Retinal pigment epithelial cell (primary cell): ENCODE data around the gene TNS4.

Source experiments
- DNase-seq: peaks from one replicate; pipeline ENCODE4 v3.0.0-alpha.2; 2010; ENCODE audit warnings: low read depth
- H3K4me3 ChIP-seq: 2 replicates; pipeline ENCODE4 v1.5.1; 2011; ENCODE audit warnings: mild to moderate bottlenecking, low read length, control low read depth, moderate library complexity
- TF ChIP-seq, protein P1 (sequence below): conservative IDR thresholded peaks from 2 replicates; pipeline ENCODE4 v1.5.1; 2011; ENCODE audit warnings: low read depth, low read length, control low read depth, inconsistent platforms

The TNS4 gene

GRCh38 chr17:40545660-40546059 lies 44.2 kb upstream of the TNS4 start:
- TF ChIP-seq, protein P1, sequence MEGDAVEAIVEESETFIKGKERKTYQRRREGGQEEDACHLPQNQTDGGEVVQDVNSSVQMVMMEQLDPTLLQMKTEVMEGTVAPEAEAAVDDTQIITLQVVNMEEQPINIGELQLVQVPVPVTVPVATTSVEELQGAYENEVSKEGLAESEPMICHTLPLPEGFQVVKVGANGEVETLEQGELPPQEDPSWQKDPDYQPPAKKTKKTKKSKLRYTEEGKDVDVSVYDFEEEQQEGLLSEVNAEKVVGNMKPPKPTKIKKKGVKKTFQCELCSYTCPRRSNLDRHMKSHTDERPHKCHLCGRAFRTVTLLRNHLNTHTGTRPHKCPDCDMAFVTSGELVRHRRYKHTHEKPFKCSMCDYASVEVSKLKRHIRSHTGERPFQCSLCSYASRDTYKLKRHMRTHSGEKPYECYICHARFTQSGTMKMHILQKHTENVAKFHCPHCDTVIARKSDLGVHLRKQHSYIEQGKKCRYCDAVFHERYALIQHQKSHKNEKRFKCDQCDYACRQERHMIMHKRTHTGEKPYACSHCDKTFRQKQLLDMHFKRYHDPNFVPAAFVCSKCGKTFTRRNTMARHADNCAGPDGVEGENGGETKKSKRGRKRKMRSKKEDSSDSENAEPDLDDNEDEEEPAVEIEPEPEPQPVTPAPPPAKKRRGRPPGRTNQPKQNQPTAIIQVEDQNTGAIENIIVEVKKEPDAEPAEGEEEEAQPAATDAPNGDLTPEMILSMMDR = no peak
- DNase-seq = no peak

GRCh38 chr17:40542558-40543411 lies 41.4 kb upstream of the TNS4 start:
- DNase-seq = no peak
- H3K4me3 ChIP-seq = no peak overlapping the region
- TF ChIP-seq, protein P1 = no peak

More at GRCh38 chr17:40545660-40546059, 44.2 kb upstream of the TNS4 start:
- H3K4me3 ChIP-seq = no peak overlapping the region

- H3K4me3 ChIP-seq = no peak overlapping the region
- no peak for DNase-seq
Measured at GRCh38 chr17:40541873-40542557, 40.6 kb upstream of the TNS4 start.

GRCh38 chr17:40541060-40541872 lies 39.8 kb upstream of the TNS4 start:
- no peak overlapping the region for H3K4me3 ChIP-seq
- DNase-seq = no peak
- TF ChIP-seq, protein P1 = no peak

More at GRCh38 chr17:40541873-40542557, 40.6 kb upstream of the TNS4 start:
- TF ChIP-seq, protein P1 = no peak

DNA sequence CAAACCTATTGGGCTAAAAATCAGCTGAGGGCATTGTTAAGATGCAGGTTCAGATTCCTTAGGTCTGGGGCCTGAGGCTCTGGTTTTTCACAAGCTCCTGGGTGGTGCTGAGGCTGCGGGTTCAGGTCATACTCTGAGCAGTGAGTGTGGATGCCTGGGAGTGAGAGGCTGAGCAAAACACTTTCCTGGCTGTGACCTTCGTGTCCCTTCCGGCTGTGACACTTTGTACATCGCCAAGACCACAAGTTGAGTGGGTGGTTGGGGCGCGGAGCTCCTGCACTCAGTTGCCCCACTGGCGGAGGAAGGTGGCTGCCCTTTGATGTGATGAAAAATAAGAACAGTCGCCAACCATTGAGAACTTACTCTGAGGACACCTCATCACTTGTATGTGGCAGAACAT lies 39.0 kb upstream of the TNS4 start:
- TF ChIP-seq, protein P1 = no peak
- no peak for DNase-seq
- H3K4me3 ChIP-seq = no peak overlapping the region

DNA sequence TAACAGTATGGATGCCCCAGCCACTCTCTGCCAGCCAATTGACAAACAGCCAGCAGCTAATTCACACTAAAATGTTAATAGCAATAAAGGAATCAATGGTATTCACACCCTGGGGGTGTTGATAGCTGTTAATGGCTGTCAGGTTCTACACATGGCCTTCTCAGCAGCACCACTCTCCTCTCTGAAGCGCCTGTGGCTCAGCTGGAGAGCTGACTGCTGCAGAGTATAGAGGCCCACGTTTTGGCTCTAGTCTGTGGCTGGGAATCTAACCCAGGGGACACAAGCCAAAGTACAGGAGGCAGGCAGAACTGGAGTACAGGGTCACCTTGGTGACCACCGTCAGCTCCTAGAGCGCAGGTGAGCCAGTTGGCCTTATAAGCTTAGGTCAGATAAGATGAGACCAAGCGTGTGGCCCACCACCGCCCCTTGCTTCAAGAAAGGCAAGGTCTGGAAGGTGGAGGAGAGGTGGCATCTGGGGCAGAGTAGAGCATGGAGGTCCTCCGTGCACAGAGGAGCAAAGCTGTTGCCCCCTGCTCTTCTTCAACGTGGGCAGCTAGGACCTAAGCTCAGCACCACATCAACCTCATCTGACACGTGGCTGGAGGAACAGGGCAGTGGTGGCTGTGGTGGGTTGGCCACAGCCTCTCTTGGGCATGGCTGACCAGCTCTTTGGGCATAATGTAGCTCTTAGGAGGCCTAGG lies 38.4 kb upstream of the TNS4 start:
- no peak overlapping the region for H3K4me3 ChIP-seq
- DNase-seq = no peak
- TF ChIP-seq, protein P1 = no peak
